GM10266 (cell line): ENCODE data around the gene SHANK1.
"Not testable (repeated sequence)": the region's sequence is repeated elsewhere in the genome, so short reads cannot be mapped to it uniquely, and the experiment has no call there.

Source experiments
- DNase-seq: peaks from one replicate; pipeline ENCODE4 v3.0.0; 2012; ENCODE audit errors: extremely low spot score
- CTCF ChIP-seq: IDR thresholded peaks from 2 replicates; pipeline ENCODE4 v1.5.1; 2012; ENCODE audit warnings: mild to moderate bottlenecking, low read depth; ENCODE audit not compliant: control insufficient read depth, insufficient read depth; ENCODE audit errors: missing control alignments

The SHANK1 gene

GRCh38 chr19:50750010-50750409 lies 30.4 kb upstream of the SHANK1 start:
- DNase-seq: no peak
- no peak for TF ChIP-seq CTCF

- no peak for DNase-seq
- no peak for TF ChIP-seq CTCF
Measured at GRCh38 chr19:50749490-50749889, 29.9 kb upstream of the SHANK1 start.

GRCh38 chr19:50747141-50747540 lies 27.5 kb upstream of the SHANK1 start:
- DNase-seq: not testable (repeated sequence)

- DNase-seq: no peak
- TF ChIP-seq CTCF: no peak
Measured at GRCh38 chr19:50745221-50745620, 25.6 kb upstream of the SHANK1 start.

GRCh38 chr19:50743537-50743936 lies 23.9 kb upstream of the SHANK1 start:
- no peak for DNase-seq
- TF ChIP-seq CTCF: no peak

GRCh38 chr19:50741179-50741933 lies 21.8 kb upstream of the SHANK1 start:
- no peak for TF ChIP-seq CTCF
- no peak for DNase-seq

GRCh38 chr19:50739914-50740426 lies 20.4 kb upstream of the SHANK1 start:
- DNase-seq: no peak
- no peak for TF ChIP-seq CTCF
